Measurements from ENCODE around the gene SLC6A19. TPM values are rescaled to one million over a fixed set of nuclear protein-coding genes. Genes with fewer than 3 reads are reported as not detected.

The SLC6A19 gene
- total and polyA plus RNA-seq, 2 of the 13 experiments (the other 11 are each of a cell fraction or from before 2014, with no cell fraction given), result 0.02 TPM; not detected in 1

DNA sequence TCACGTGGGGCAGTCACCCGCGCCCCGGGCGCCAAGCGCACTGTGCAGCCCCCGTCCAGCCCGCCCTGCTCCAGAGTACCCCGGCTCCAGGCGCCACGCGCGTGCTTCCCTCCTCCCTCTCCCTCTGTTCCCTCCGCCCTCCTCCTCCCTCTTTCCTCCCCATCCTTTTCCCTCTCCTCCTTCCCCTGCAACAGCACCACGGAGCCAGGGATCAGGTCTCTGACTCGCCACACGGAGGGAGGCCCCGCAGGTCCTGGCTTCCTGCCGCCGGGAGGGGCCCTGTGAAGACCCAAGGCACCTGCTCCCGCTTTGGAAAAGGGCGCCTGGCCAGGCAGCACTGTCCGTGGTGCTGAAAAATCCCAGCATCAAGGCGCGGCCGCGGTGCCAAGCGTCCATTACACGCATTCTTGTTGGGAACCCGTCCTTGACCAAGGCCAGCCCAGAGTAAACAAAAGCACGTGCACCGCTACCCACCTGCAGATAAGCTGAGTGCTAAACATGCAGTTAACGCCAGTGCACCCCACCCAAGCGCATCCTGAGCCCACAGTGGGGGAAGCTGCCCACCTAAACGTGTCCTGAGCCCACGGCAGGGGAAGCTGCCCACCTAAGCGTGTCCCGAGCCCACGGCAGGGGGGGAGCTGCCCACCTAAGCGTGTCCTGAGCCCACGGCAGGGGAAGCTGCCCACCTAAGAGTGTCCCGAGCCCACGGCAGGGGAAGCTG is 45.5 kb downstream of the SLC6A19 start (continued):
- TF ChIP-seq KDM4B (CRISPR knock-in tag; IDR thresholded peaks at IDR 0.05) (peak; percentile 86), MYNN (CRISPR knock-in tag; IDR thresholded peaks at IDR 0.05; ENCODE audit: low read depth) (0 out of 2 replicates have a peak, but pooled peaks have one; percentile 49), ZNF556 (CRISPR knock-in tag; IDR thresholded peaks at IDR 0.05; ENCODE audit: borderline replicate concordance) (0 out of 2 replicates have a peak, but pooled peaks have one; percentile 34), ZNF367 (CRISPR knock-in tag; IDR thresholded peaks at IDR 0.05; ENCODE audit: borderline replicate concordance) (peak; percentile 81; the same call in 1 of the 2 replicates), HOXA3 (CRISPR knock-in tag; IDR thresholded peaks at IDR 0.05) (peak; percentile 45; the same call in 1 of the 2 replicates), ZNF33B (CRISPR knock-in tag; IDR thresholded peaks at IDR 0.05) (0 out of 2 replicates have a peak, but pooled peaks have one; percentile 50), ZNF124 (CRISPR knock-in tag; IDR thresholded peaks at IDR 0.05) (0 out of 2 replicates have a peak, but pooled peaks have one; percentile 65), REPIN1 (CRISPR knock-in tag; IDR thresholded peaks at IDR 0.05; ENCODE audit: borderline replicate concordance, low read depth) (peak; percentile 58; the same call in 1 of the 2 replicates), MAZ (IDR thresholded peaks at IDR 0.05; ENCODE audit: borderline replicate concordance, low read depth, low read length) (no peak), MAZ (CRISPR knock-in tag; IDR thresholded peaks at IDR 0.05; ENCODE audit: low read depth) (no peak; the same call in 1 of the 2 replicates), ZNF776 (CRISPR knock-in tag; IDR thresholded peaks at IDR 0.05) (no peak), ZNF317 (CRISPR knock-in tag; IDR thresholded peaks at IDR 0.05) (0 out of 2 replicates have a peak, but pooled peaks have one; percentile 53), ZNF460 (CRISPR knock-in tag; IDR thresholded peaks at IDR 0.05; ENCODE audit: borderline replicate concordance) (no peak), KDM5B (CRISPR knock-in tag; IDR thresholded peaks at IDR 0.05; ENCODE audit: borderline replicate concordance) (peak; percentile 65; the same call in 1 of the 2 replicates), SKI (IDR thresholded peaks at IDR 0.05; ENCODE audit: partially characterized antibody) (no peak), ZBTB1 (CRISPR knock-in tag; IDR thresholded peaks at IDR 0.05; ENCODE audit: borderline replicate concordance) (no peak), ELF3 (CRISPR knock-in tag; IDR thresholded peaks at IDR 0.05) (peak; percentile 63), JUNB (CRISPR knock-in tag; IDR thresholded peaks at IDR 0.05; ENCODE audit: borderline replicate concordance) (0 out of 2 replicates have a peak, but pooled peaks have one; percentile 42), CEBPB (IDR thresholded peaks at IDR 0.05; ENCODE audit: borderline replicate concordance, low read depth, low read length) (no peak), ZNF572 (CRISPR knock-in tag; IDR thresholded peaks at IDR 0.05) (no peak), ZFP36L2 (CRISPR knock-in tag; IDR thresholded peaks at IDR 0.05) (0 out of 2 replicates have a peak, but pooled peaks have one; percentile 87)
- TF ChIP-seq, protein P1, sequence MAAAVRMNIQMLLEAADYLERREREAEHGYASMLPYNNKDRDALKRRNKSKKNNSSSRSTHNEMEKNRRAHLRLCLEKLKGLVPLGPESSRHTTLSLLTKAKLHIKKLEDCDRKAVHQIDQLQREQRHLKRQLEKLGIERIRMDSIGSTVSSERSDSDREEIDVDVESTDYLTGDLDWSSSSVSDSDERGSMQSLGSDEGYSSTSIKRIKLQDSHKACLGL (CRISPR knock-in tag; IDR thresholded peaks at IDR 0.05), result peak; percentile 74; the same call in 1 of the 2 replicates
- TF ChIP-seq, protein P2, sequence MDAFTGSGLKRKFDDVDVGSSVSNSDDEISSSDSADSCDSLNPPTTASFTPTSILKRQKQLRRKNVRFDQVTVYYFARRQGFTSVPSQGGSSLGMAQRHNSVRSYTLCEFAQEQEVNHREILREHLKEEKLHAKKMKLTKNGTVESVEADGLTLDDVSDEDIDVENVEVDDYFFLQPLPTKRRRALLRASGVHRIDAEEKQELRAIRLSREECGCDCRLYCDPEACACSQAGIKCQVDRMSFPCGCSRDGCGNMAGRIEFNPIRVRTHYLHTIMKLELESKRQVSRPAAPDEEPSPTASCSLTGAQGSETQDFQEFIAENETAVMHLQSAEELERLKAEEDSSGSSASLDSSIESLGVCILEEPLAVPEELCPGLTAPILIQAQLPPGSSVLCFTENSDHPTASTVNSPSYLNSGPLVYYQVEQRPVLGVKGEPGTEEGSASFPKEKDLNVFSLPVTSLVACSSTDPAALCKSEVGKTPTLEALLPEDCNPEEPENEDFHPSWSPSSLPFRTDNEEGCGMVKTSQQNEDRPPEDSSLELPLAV (CRISPR knock-in tag; conservative IDR thresholded peaks at IDR 0.05; ENCODE audit: low read depth), result no peak
- TF ChIP-seq, protein P3, sequence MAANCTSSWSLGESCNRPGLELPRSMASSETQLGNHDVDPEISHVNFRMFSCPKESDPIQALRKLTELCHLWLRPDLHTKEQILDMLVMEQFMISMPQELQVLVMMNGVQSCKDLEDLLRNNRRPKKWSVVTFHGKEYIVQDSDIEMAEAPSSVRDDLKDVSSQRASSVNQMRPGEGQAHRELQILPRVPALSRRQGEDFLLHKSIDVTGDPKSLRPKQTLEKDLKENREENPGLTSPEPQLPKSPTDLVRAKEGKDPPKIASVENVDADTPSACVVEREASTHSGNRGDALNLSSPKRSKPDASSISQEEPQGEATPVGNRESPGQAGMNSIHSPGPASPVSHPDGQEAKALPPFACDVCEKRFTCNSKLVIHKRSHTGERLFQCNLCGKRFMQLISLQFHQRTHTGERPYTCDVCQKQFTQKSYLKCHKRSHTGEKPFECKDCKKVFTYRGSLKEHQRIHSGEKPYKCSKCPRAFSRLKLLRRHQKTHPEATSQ (CRISPR knock-in tag; IDR thresholded peaks at IDR 0.05; ENCODE audit: borderline replicate concordance), result no peak
- TF ChIP-seq, protein P4, sequence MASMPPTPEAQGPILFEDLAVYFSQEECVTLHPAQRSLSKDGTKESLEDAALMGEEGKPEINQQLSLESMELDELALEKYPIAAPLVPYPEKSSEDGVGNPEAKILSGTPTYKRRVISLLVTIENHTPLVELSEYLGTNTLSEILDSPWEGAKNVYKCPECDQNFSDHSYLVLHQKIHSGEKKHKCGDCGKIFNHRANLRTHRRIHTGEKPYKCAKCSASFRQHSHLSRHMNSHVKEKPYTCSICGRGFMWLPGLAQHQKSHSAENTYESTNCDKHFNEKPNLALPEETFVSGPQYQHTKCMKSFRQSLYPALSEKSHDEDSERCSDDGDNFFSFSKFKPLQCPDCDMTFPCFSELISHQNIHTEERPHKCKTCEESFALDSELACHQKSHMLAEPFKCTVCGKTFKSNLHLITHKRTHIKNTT (CRISPR knock-in tag; IDR thresholded peaks at IDR 0.05), result no peak

Data from HepG2 (cell line).